ENCODE measurements around the gene HTR1E. TPM values are rescaled to one million over a fixed set of nuclear protein-coding genes. Genes with fewer than 3 reads are reported as not detected.

Gene HTR1E
- total and polyA plus RNA-seq, 2 of the 8 experiments (the other 6 are each of a cell fraction or from before 2014, with no cell fraction given): 0.09 TPM; not detected in 1

- FAIRE-seq (no peak), DNase-seq (ENCODE audit: low read depth in 1 of 2, low spot score in 2 of 2) (no peak)
- Histone ChIP-seq H3K18ac (ENCODE audit: extremely low read depth, low read length) (no peak overlapping the region), H3K79me2 (ENCODE audit: control insufficient read depth in 1 of 2, insufficient read depth in 2 of 2, low read length in 2 of 2) (no peaks in the 10 kb centered on the region), H3K4ac (replicated peaks; ENCODE audit: insufficient read length, low read depth, low read length) (no peak overlapping the region), H4K20me1 (replicated peaks in 1 of 2; ENCODE audit: control insufficient read depth in 1 of 2, insufficient read depth in 2 of 2, low read length in 2 of 2) (no peaks in the 10 kb centered on the region), H3K27me3 (replicated peaks in 1 of 4; ENCODE audit: control insufficient read depth in 3 of 4, extremely low read depth in 1 of 4, insufficient read depth in 3 of 4, low read length in 3 of 4) (no peaks in the 10 kb centered on the region), H4K8ac (ENCODE audit: extremely low read depth, insufficient read depth, low read length) (no peak overlapping the region), H3K4me2 (ENCODE audit: insufficient read depth in 1 of 2, low read depth in 2 of 2, low read length in 2 of 2) (no peak overlapping the region), H3K4me3 (ENCODE audit: extremely low read depth in 1 of 4, insufficient read depth in 2 of 4, low read depth in 3 of 4, low read length in 4 of 4) (no peak overlapping the region), H4K91ac (replicated peaks; ENCODE audit: insufficient read length, low read length) (no peak overlapping the region), H3K9ac (replicated peaks in 1 of 4; ENCODE audit: extremely low read depth in 1 of 4, low read depth in 3 of 4, low read length in 3 of 4) (no peak overlapping the region), H2AFZ (ENCODE audit: low read length) (no peak overlapping the region), H3K36me3 (ENCODE audit: control insufficient read depth in 2 of 4, insufficient read depth in 4 of 4, low read length in 3 of 4) (no peaks in the 10 kb centered on the region), H3K27ac (ENCODE audit: low read depth, low read length) (no peak overlapping the region), H3K23me2 (ENCODE audit: low read depth, low read length) (no peaks in the 10 kb centered on the region), H2BK12ac (ENCODE audit: low read depth, low read length) (no peak overlapping the region), H3K14ac (ENCODE audit: insufficient read length) (no peak overlapping the region), H2BK15ac (ENCODE audit: low read length) (no peak overlapping the region), H2BK120ac (replicated peaks; ENCODE audit: low read depth, low read length) (no peak overlapping the region), H4K5ac (ENCODE audit: insufficient read length, low read depth, low read length) (no peak overlapping the region), H3K79me1 (ENCODE audit: low read depth, low read length) (no peaks in the 10 kb centered on the region), H3K4me1 (replicated peaks in 1 of 4; ENCODE audit: control insufficient read depth in 3 of 4, insufficient read depth in 4 of 4, low read length in 3 of 4) (peaks cover 0 to 3% (median 1%) of the 10 kb centered on the region in 4 experiments; a peak in 1 of 7 replicates), H3K9me3 (ENCODE audit: insufficient read depth in 2 of 2, low read depth in 1 of 2, low read length in 1 of 2) (peaks cover 0 to under 1% of the 10 kb centered on the region in 2 experiments; a peak in 1 of 4 replicates), H2BK20ac (ENCODE audit: low read length) (no peak overlapping the region), H2AK5ac (ENCODE audit: low read depth, low read length) (no peak overlapping the region), H2BK5ac (ENCODE audit: low read depth, low read length) (no peak overlapping the region), H3K23ac (ENCODE audit: insufficient read length) (no peak overlapping the region), H3K56ac (replicated peaks; ENCODE audit: insufficient read length, low read depth, low read length) (no peak overlapping the region)
- WGBS, 2 experiments (ENCODE audit: extremely low coverage in 1 of 2, insufficient coverage in 1 of 2, insufficient read length in 1 of 2, insufficient replicate concordance in 2 of 2, low coverage in 1 of 2, low lambda C conversion rate in 2 of 2, missing lambda C conversion rate in 1 of 2): 92% methylated on average over 5 of the region's 5 CpGs; no CpG with 5 or more reads in 1 of the 2 experiments
- ChIA-PET POLR2A (ENCODE audit: partially characterized antibody) (no interaction called here), CTCF (ENCODE audit: partially characterized antibody) (interaction anchor here (0.8 to 6.7 kb wide), 8 partner anchors 10 to 400 kb away, joined by 3 to 67 read pairs (median 4); partner anchors contain the start of gene SMIM8)
- no peak for TF ChIP-seq HDAC2 (IDR thresholded peaks at IDR 0.05; ENCODE audit: borderline replicate concordance in 1 of 2, low read depth in 2 of 2, low read length in 2 of 2)
- TF ChIP-seq TCF12 (IDR thresholded peaks at IDR 0.05; ENCODE audit: low read depth, low read length): no peak
- no peak for TF ChIP-seq CBX5 (IDR thresholded peaks at IDR 0.05; ENCODE audit: low read depth, low read length)
- TF ChIP-seq HDAC6 (IDR thresholded peaks at IDR 0.05; ENCODE audit: low read depth, low read length): no peak
Observed at GRCh38 chr6:87065117-87065516, 127.8 kb downstream of the HTR1E start.
